HCT116 (cell line): ENCODE data around the gene TAF9. TPM values are rescaled to one million over a fixed set of nuclear protein-coding genes. Genes with fewer than 3 reads are reported as not detected.
A peak's percentile ranks its signal among the peaks of the same experiment; 100 is the strongest.

Experiments used
- ATAC-seq: fragments of 200-7000 bp; cut with Tn5 transposase; 2 replicates; pipeline ENCODE4 v1.9.1; 2020; ENCODE audit warnings: mild to moderate bottlenecking, moderate library complexity
- Bru-seq: library from RNA; stranded (reverse); fragments of 400-500 nt; gene quantifications from one replicate; lab custom pipeline; 2021; lab: Mats Ljungman, UMichigan
- BruChase-seq, 2 experiments: library from RNA; stranded (reverse); fragments of 400-500 nt; gene quantifications; one replicate each; lab custom pipeline; 2021; lab: Mats Ljungman, UMichigan
- BruUV-seq: library from RNA; stranded (reverse); fragments of 400-500 nt; replicated peaks from 2 replicates; lab custom pipeline; 2021; lab: Mats Ljungman, UMichigan
- CTCF ChIA-PET: fragments of 300-600 bp; sonication (Branson Sonifier 250); formaldehyde crosslinking; loops from one replicate; lab custom pipeline; 2021; ENCODE audit warnings: antibody characterized with exemption; lab: Charles Lee
- POLR2A ChIA-PET: fragments of 300-600, 350-600 bp; sonication (Branson Sonifier 250); formaldehyde crosslinking; loops from one replicate; lab custom pipeline; 2021; ENCODE audit warnings: antibody characterized with exemption; lab: Charles Lee
- RAD21 ChIA-PET, 2 experiments: fragments of 300-600 bp; sonication (Branson Sonifier 250); formaldehyde crosslinking; loops; one replicate each; lab custom pipeline; 2023; ENCODE audit warnings: low total read pairs in 2 of 2; ENCODE audit not compliant: uncharacterized antibody in 2 of 2, unreplicated experiment in 2 of 2, low non-redundant PET in 1 of 2; lab: Charles Lee
- DNase-seq: peaks from one replicate; pipeline ENCODE4 v3.0.0-alpha.2; 2010; ENCODE audit warnings: low read depth, low spot score
- H2AFZ ChIP-seq: fragments of 200-600 bp; shearing (Covaris generic), sonication (generic); 2 replicates; pipeline ENCODE4 v1.6.1; 2017; ENCODE audit warnings: low read depth, mixed run types, mixed read lengths, antibody characterized with exemption, low read length; ENCODE audit not compliant: poor library complexity, severe bottlenecking
- H3K27ac ChIP-seq: 2 replicates; pipeline ENCODE4 v1.5.1; 2012; ENCODE audit warnings: low read depth, low read length
- H3K27me3 ChIP-seq: fragments of 200-600 bp; sonication (generic); 2 replicates; pipeline ENCODE4 v1.6.1; 2016; ENCODE audit warnings: mixed run types, low read length, mixed read lengths; ENCODE audit not compliant: insufficient read depth
- H3K36me3 ChIP-seq, 2 experiments: fragments of 200-500 bp in 1 of 2; fragments of 200-600 bp in 1 of 2; sonication (Bioruptor generic) in 1 of 2; sonication (generic) in 1 of 2; 2 replicates each; pipeline versions ENCODE4 v1.5.1 to v1.6.1; 2014 to 2016; ENCODE audit warnings: low read length in 2 of 2, inconsistent platforms in 1 of 2, mixed read lengths in 1 of 2, mixed run types in 1 of 2; ENCODE audit not compliant: insufficient read depth in 2 of 2, control insufficient read depth in 1 of 2
- H3K4me1 ChIP-seq, 2 experiments: fragments of 200-600 bp in 1 of 2; sonication (generic) in 1 of 2; 2 replicates each; pipeline versions ENCODE4 v1.5.1 to v1.6.1; 2012 to 2017; ENCODE audit warnings: low read length in 2 of 2, inconsistent platforms in 1 of 2, mild to moderate bottlenecking in 1 of 2, mixed read lengths in 1 of 2, mixed run types in 1 of 2, moderate library complexity in 1 of 2; ENCODE audit not compliant: insufficient read depth in 2 of 2, control insufficient read depth in 1 of 2
- H3K4me2 ChIP-seq: fragments of 200-600 bp; sonication (generic); 2 replicates; pipeline ENCODE4 v1.6.1; 2017; ENCODE audit warnings: mixed run types, low read length, mixed read lengths
- H3K4me3 ChIP-seq, 2 experiments: fragments of 200-600 bp in 1 of 2; sonication (generic) in 1 of 2; replicated peaks in 1 of 2; 2 replicates each; pipeline ENCODE4 v1.5.1; 2011 to 2016; ENCODE audit warnings: low read length in 2 of 2, control low read depth in 1 of 2, low read depth in 1 of 2, mild to moderate bottlenecking in 1 of 2, mixed read lengths in 1 of 2, mixed run types in 1 of 2
- H3K79me2 ChIP-seq: fragments of 200-600 bp; sonication (generic); 2 replicates; pipeline ENCODE4 v1.6.1; 2017; ENCODE audit warnings: mild to moderate bottlenecking, mixed run types, low read length, moderate library complexity, mixed read lengths; ENCODE audit not compliant: insufficient read depth
- H3K9ac ChIP-seq: fragments of 200-600 bp; sonication (generic); 2 replicates; pipeline ENCODE4 v1.6.1; 2016; ENCODE audit warnings: low read length, mixed read lengths
- H3K9me2 ChIP-seq: fragments of 200-600 bp; sonication (generic), shearing (Covaris generic); 2 replicates; pipeline ENCODE4 v1.6.1; 2017; ENCODE audit warnings: mixed run types, mild to moderate bottlenecking, moderate library complexity; ENCODE audit not compliant: insufficient read depth
- H3K9me3 ChIP-seq, 2 experiments: fragments of 200-500 bp in 1 of 2; fragments of 200-600 bp in 1 of 2; sonication (Bioruptor generic) in 1 of 2; sonication (generic) in 1 of 2; 2 replicates each; pipeline ENCODE4 v1.6.1; 2014 to 2017; ENCODE audit warnings: low read length in 2 of 2, mixed read lengths in 2 of 2, inconsistent platforms in 1 of 2, low read depth in 1 of 2, mild to moderate bottlenecking in 1 of 2, mixed run types in 1 of 2, moderate library complexity in 1 of 2; ENCODE audit not compliant: control insufficient read depth in 1 of 2, insufficient read depth in 1 of 2
- H4K20me1 ChIP-seq: fragments of 200-600 bp; sonication (generic), shearing (Covaris generic); 2 replicates; pipeline ENCODE4 v1.6.1; 2017; ENCODE audit warnings: mixed run types, mild to moderate bottlenecking, moderate library complexity; ENCODE audit not compliant: insufficient read depth
- ATF3 ChIP-seq: IDR thresholded peaks from 2 replicates; pipeline ENCODE4 v1.6.1; 2012
- CEBPB ChIP-seq: IDR thresholded peaks from 2 replicates; pipeline ENCODE4 v1.6.1; 2012; ENCODE audit warnings: low read depth
- CTCF ChIP-seq, 3 experiments: fragments of 200-600 bp in 1 of 3; sonication (generic) in 1 of 3; IDR thresholded peaks in 2 of 3; conservative IDR thresholded peaks in 1 of 3; 2 replicates each; pipeline ENCODE4 v1.5.1; 2012 to 2017; ENCODE audit warnings: low read depth in 2 of 3, low read length in 2 of 3, antibody characterized with exemption in 1 of 3, borderline replicate concordance in 1 of 3, control low read depth in 1 of 3, mild to moderate bottlenecking in 1 of 3, mixed read lengths in 1 of 3, mixed run types in 1 of 3, moderate library complexity in 1 of 3; ENCODE audit not compliant: insufficient read depth in 1 of 3
- EGR1 ChIP-seq: IDR thresholded peaks from 2 replicates; pipeline ENCODE4 v1.6.1; 2012; ENCODE audit warnings: low read depth
- JUND ChIP-seq: IDR thresholded peaks from 2 replicates; pipeline ENCODE4 v1.6.1; 2012
- MAX ChIP-seq: IDR thresholded peaks from 2 replicates; pipeline ENCODE4 v1.6.1; 2012
- RAD21 ChIP-seq: IDR thresholded peaks from 2 replicates; pipeline ENCODE4 v1.6.1; 2012; ENCODE audit warnings: low read depth, mild to moderate bottlenecking
- REST ChIP-seq: IDR thresholded peaks from 2 replicates; pipeline ENCODE4 v1.6.1; 2012; ENCODE audit warnings: low read depth
- SIN3A ChIP-seq: IDR thresholded peaks from 2 replicates; pipeline ENCODE4 v1.6.1; 2012; ENCODE audit warnings: low read depth
- SP1 ChIP-seq: IDR thresholded peaks from 2 replicates; pipeline ENCODE4 v1.6.1; 2012; ENCODE audit warnings: low read depth
- SRF ChIP-seq: IDR thresholded peaks from 2 replicates; pipeline ENCODE4 v1.6.1; 2012; ENCODE audit warnings: low read depth
- TCF7L2 ChIP-seq: IDR thresholded peaks from 2 replicates; pipeline ENCODE4 v1.7.0; 2011; ENCODE audit warnings: borderline replicate concordance, inconsistent platforms; ENCODE audit not compliant: insufficient read depth, insufficient read length; ENCODE audit errors: extremely low read depth
- YY1 ChIP-seq: IDR thresholded peaks from 2 replicates; pipeline ENCODE4 v1.6.1; 2011; ENCODE audit warnings: low read length, low read depth, moderate library complexity, mild to moderate bottlenecking; ENCODE audit not compliant: insufficient replicate concordance; ENCODE audit errors: extremely low read depth
- ZBTB33 ChIP-seq: IDR thresholded peaks from 2 replicates; pipeline ENCODE4 v1.6.1; 2011; ENCODE audit warnings: mild to moderate bottlenecking, low read length, moderate library complexity; ENCODE audit not compliant: insufficient replicate concordance; ENCODE audit errors: extremely low read depth
- ZNF274 ChIP-seq: fragments of 200-500 bp; sonication (Bioruptor generic); IDR thresholded peaks from 2 replicates; pipeline ENCODE4 v1.6.1; 2014; ENCODE audit warnings: mild to moderate bottlenecking, low read depth, low read length, inconsistent platforms
- intact Hi-C: fragments of 100-400 bp; cut with micrococcal nuclease; formaldehyde crosslinking; loops from 2 replicates; pipeline ENCODE4 v1.10.0; 2022
- long read RNA-seq: library from polyadenylated mRNA; unstranded; transcript quantifications from one replicate; pipeline ENCODE4 v2.0.0, GENCODE V29; 2021; ENCODE audit not compliant: unreplicated experiment
- polyA plus RNA-seq: library from polyadenylated mRNA; unstranded; fragments of >200 nt; gene quantifications from 2 replicates; pipeline ENCODE4 v1.2.1, GENCODE V29; 2012; ENCODE audit warnings: missing spikeins
- total RNA-seq: library from RNA; stranded (reverse); gene quantifications from one replicate; pipeline ENCODE4 v1.2.1, GENCODE V29; 2021; ENCODE audit not compliant: unreplicated experiment

The TAF9 gene
- total RNA-seq (92.0 TPM), Bru-seq, nascent RNA (percentile 97 among the genes with signal in this experiment), BruChase-seq, experiment 1, labeled RNA remaining after a 6-hour chase (percentile 100 among the genes with signal in this experiment), BruChase-seq, experiment 2, labeled RNA remaining after a 2-hour chase (percentile 99 among the genes with signal in this experiment)
- polyA plus RNA-seq: 83.9 and 109 TPM in 2 replicates
- long read RNA-seq, transcript TAF9-201 (3 exons, 1,283 nt): major isoform, 97 of 121 reads
- long read RNA-seq, transcript TAF9-202 (3 exons, 1,461 nt): minor isoform, 10 of 121 reads
- long read RNA-seq, partial matches to known transcripts: 6 of 121 reads
- long read RNA-seq, other reads (novel, unspliced or antisense): 4 of 121 reads

GRCh38 chr5:69369340-69370121 lies at the start of gene TAF9, which contains the start of the genes AK6 and RAD17:
TSS of gene TAF9 (minus strand) at chr5:69369520. CDS start at chr5:69365737, 3,783 bp downstream.
TSS of gene AK6 (minus strand) at chr5:69369520. CDS start at chr5:69369490, 30 bp downstream.
TSS of gene RAD17 (plus strand) at chr5:69369818. CDS start at chr5:69372209, 2,391 bp downstream.
- Histone ChIP-seq H3K9ac (peak within 1 kb of the TSS; percentile 80), H3K79me2 (peaks cover 71% of the 10 kb centered on the region), H3K4me1 (peaks cover 8 to 18% of the 10 kb centered on the region in 2 experiments; a peak in 3 of 4 replicates), H3K9me3 (no peaks in the 10 kb centered on the region), H4K20me1 (peaks cover 11% of the 10 kb centered on the region; the same call in 1 of the 2 replicates), H2AFZ (no peak within 1 kb of the TSS), H3K36me3 (peaks cover 9 to 19% of the 10 kb centered on the region in 2 experiments; a peak in 3 of 4 replicates), H3K9me2 (no peaks in the 10 kb centered on the region), H3K27ac (peak within 1 kb of the TSS; percentile 86), H3K4me3 (peak within 1 kb of the TSS; percentile 79 to 90), H3K27me3 (no peaks in the 10 kb centered on the region), H3K4me2 (peak within 1 kb of the TSS; percentile 78)
- ChIA-PET CTCF (no interaction called here), POLR2A (no interaction called here), RAD21 (interaction anchor here in 1 of 2 experiments (0.5 kb wide), 1 partner anchor 276 kb away, joined by 3 read pairs; the partner anchor contains the start of gene SLC30A5)
- BruUV-seq: no TSS peak
- ATAC-seq (peak; percentile 93), DNase-seq (peak; percentile 83)
- intact Hi-C loops: no loop called here
- TF ChIP-seq ZBTB33 (no peak), YY1 (peak; percentile 79), SRF (peak; percentile 53; the same call in 1 of the 2 replicates), JUND (peak; percentile 18; the same call in 1 of the 2 replicates), CTCF (IDR thresholded peaks at IDR 0.05 in 2 of 3, conservative IDR thresholded peaks at IDR 0.05 in 1 of 3; ENCODE audit: borderline replicate concordance in 1 of 3, insufficient read depth in 1 of 3, low read depth in 2 of 3, low read length in 2 of 3) (no peak), EGR1 (no peak), ZNF274 (no peak), REST (no peak), SP1 (peak; percentile 67), SIN3A (peak; percentile 84), MAX (peak; percentile 96), ATF3 (no peak), CEBPB (no peak), TCF7L2 (peak; percentile 51), RAD21 (no peak)
